ENCODE results near the gene PPY. TPM values are rescaled to one million over a fixed set of nuclear protein-coding genes. Genes with fewer than 3 reads are reported as not detected.

Gene PPY
- total and polyA plus RNA-seq, 7 donors: not detected

DNA sequence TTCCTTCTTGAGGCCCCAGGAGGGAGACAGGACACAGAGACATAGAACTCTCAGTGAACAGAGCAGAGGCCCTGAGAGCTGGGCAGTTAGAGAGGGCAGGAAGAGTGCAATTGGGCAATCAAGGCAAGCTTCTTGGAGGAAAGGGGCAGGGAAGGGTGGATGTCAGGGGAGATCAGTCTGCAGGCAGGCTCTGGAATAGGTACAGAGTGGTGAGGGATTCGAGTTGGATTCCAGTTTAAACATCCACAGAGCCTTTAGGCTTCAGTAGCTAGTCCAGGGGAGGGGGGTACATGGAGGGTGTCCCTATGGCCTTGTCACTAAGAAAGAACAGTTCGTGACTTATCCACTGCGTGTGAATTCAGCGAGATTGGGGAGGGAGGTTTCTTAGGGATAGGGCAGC lies 9.5 kb upstream of the PPY start:
- H3K27ac ChIP-seq: no peak overlapping the region
- no peaks in the 10 kb centered on the region for H3K36me3 ChIP-seq
- peaks cover 0 to 13% (median 10%) of the 10 kb centered on the region in 4 donors for H3K4me1 ChIP-seq
- peaks cover 25 to 80% (median 55%) of the 10 kb centered on the region in 3 donors for H3K27me3 ChIP-seq
- TF ChIP-seq EP300 (IDR thresholded peaks at IDR 0.05): no peak
- TF ChIP-seq POLR2A (IDR thresholded peaks at IDR 0.05): no peak
- TF ChIP-seq, protein P1, sequence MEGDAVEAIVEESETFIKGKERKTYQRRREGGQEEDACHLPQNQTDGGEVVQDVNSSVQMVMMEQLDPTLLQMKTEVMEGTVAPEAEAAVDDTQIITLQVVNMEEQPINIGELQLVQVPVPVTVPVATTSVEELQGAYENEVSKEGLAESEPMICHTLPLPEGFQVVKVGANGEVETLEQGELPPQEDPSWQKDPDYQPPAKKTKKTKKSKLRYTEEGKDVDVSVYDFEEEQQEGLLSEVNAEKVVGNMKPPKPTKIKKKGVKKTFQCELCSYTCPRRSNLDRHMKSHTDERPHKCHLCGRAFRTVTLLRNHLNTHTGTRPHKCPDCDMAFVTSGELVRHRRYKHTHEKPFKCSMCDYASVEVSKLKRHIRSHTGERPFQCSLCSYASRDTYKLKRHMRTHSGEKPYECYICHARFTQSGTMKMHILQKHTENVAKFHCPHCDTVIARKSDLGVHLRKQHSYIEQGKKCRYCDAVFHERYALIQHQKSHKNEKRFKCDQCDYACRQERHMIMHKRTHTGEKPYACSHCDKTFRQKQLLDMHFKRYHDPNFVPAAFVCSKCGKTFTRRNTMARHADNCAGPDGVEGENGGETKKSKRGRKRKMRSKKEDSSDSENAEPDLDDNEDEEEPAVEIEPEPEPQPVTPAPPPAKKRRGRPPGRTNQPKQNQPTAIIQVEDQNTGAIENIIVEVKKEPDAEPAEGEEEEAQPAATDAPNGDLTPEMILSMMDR (IDR thresholded peaks at IDR 0.05): no peak
- TF ChIP-seq POLR2AphosphoS5 (IDR thresholded peaks at IDR 0.05): no peak
- DNase-seq: no peak
- no peaks in the 10 kb centered on the region for H3K9me3 ChIP-seq
- no peak overlapping the region for H3K4me3 ChIP-seq
- WGBS, 2 donors: 66 to 75% methylated on average over 4 of the region's 4 CpGs
- intact Hi-C loops (cut with DNase I): no loop called here

DNA sequence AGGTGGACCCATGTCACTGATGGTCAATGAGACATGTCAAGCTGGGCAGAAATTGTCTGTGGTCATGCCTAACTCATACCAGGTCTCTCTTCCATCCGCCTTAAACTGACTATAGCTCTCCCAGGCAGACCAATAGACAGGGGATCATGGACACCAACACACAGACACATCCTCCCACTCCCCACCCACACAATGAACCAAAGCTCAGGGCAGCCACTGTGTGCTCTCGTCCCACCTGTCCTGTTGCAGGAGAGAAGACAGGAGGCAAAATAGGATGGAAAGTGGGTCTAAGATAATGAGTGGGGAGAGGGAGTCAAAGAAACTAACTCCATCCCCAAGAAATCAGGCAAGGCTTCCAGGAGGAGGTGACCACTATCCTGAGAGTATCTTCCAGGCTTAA lies 8.3 kb upstream of the PPY start:
- TF ChIP-seq POLR2A (IDR thresholded peaks at IDR 0.05) (no peak), EP300 (IDR thresholded peaks at IDR 0.05) (no peak), POLR2AphosphoS5 (IDR thresholded peaks at IDR 0.05) (no peak)
- TF ChIP-seq, protein P1 (IDR thresholded peaks at IDR 0.05): no peak
- H3K4me3 ChIP-seq: no peak overlapping the region
- 92 to 95% methylated on average over 2 of the region's 2 CpGs for WGBS, 2 donors
- H3K27me3 ChIP-seq: peaks cover 25 to 82% (median 55%) of the 10 kb centered on the region in 3 donors
- H3K27ac ChIP-seq: no peak overlapping the region
- DNase-seq: no peak
- no peaks in the 10 kb centered on the region for H3K9me3 ChIP-seq
- peaks cover 0 to 13% (median 10%) of the 10 kb centered on the region in 4 donors for H3K4me1 ChIP-seq
- intact Hi-C loops (cut with DNase I): no loop called here
- H3K36me3 ChIP-seq: no peaks in the 10 kb centered on the region

DNA sequence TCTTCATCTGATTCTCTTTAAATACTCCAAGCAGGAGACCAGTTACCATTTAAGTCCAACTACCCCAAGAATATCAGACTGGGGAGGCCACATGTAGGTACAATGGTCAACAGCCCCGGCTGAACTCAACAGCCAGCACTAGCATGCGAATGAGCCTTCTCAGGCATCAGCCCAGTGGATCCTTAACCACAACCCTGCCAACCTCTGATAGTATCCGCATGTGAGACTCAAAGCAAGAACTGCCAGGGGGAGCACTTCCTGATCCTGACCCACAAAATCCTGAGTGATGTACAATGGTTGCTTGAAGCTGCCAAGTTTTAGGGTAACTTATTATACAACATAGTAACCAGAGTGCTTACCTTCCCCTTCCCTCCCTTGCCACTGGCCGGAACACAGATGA lies 7.5 kb upstream of the PPY start:
- WGBS, 2 donors: 57 to 66% methylated on average over 4 of the region's 4 CpGs

DNA sequence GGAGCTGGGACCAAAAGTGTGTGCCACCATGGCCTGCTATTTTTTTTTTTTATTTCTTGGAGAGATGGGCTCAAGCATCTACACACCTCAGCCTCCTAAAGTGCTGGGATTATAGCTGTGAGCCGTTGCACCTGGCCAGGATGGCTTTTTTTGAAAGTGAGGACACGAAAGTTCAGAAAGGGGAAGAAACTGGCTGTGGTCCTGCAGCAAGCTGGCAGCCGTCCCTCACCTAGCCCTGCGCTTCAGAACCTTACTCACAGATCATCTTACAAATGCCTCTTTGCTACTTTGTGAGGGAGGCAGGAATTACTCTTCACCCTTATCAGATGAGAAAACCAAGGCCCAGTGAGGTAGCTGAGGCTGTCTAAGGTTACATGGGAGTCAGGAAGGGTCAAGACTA lies 4.5 kb upstream of the PPY start:
- 44 to 72% methylated on average over 4 of the region's 4 CpGs for WGBS, 2 donors
- Histone ChIP-seq H3K4me3 (no peak overlapping the region), H3K36me3 (no peaks in the 10 kb centered on the region), H3K27ac (no peak overlapping the region), H3K4me1 (no peaks in the 10 kb centered on the region), H3K9me3 (no peaks in the 10 kb centered on the region), H3K27me3 (peaks cover 7 to 49% (median 21%) of the 10 kb centered on the region in 3 donors)
- no peak for DNase-seq
- intact Hi-C loops (cut with DNase I): loop anchor here (10.0 kb wide), 1 partner anchor 218 kb away; no protein-coding TSS in a partner anchor
- TF ChIP-seq, protein P1 (IDR thresholded peaks at IDR 0.05): no peak
- TF ChIP-seq EP300 (IDR thresholded peaks at IDR 0.05) (no peak), POLR2AphosphoS5 (IDR thresholded peaks at IDR 0.05) (no peak), POLR2A (IDR thresholded peaks at IDR 0.05) (no peak)

More for the DNA sequence above, 7.5 kb upstream of the PPY start:
- H3K4me3 ChIP-seq: no peak overlapping the region
- no peak for TF ChIP-seq EP300 (IDR thresholded peaks at IDR 0.05)
- TF ChIP-seq POLR2A (IDR thresholded peaks at IDR 0.05): no peak
- no peak overlapping the region for H3K27ac ChIP-seq
- H3K27me3 ChIP-seq: peaks cover 25 to 79% (median 51%) of the 10 kb centered on the region in 3 donors
- intact Hi-C loops (cut with DNase I): loop anchor here (10.0 kb wide), 1 partner anchor 215 kb away; no protein-coding TSS in a partner anchor
- no peaks in the 10 kb centered on the region for H3K36me3 ChIP-seq
- DNase-seq: no peak
- no peaks in the 10 kb centered on the region for H3K9me3 ChIP-seq
- peaks cover 0 to 13% (median 10%) of the 10 kb centered on the region in 4 donors for H3K4me1 ChIP-seq

DNA sequence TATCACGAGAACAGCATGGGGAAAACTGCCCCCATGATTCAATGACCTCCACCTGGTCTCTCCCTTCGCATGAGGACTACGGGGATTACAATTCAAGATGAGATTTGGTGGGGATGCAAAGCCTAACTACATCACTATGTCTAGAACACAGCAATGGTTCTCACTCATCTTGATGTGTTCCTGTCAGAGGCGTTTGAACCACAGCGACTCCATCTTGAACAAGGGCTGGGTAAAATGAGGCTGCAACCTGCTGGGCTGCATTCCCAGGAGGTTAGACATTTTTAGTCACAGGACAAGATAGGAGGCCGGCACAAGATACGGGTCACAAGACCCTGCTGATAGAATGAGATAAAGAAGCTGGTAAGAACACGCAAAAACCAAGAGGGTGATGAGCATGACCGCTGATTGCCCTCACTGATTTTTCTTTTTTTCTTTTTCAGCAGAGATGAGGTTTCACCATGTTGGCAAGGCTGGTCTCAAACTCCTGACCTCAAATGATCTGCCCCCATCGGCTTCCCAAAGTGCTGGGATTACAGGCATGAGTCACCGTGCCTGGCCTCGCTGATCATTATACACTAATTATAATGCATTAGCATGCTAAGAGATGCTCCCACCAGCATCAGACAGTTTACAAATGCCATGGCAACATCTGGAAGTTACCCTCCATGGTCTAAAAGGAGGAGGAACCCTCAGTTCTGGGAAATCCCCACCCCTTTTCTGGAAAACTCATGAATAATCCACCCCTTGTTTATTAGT lies 3.0 kb upstream of the PPY start:
- Histone ChIP-seq H3K9me3 (no peaks in the 10 kb centered on the region), H3K27ac (no peak overlapping the region), H3K4me1 (no peaks in the 10 kb centered on the region), H3K27me3 (peaks cover 0 to 34% (median 7%) of the 10 kb centered on the region in 3 donors), H3K4me3 (no peak overlapping the region), H3K36me3 (no peaks in the 10 kb centered on the region)
- 81 to 85% methylated on average over 12 of the region's 12 CpGs for WGBS, 2 donors
- TF ChIP-seq POLR2A (IDR thresholded peaks at IDR 0.05) (no peak), EP300 (IDR thresholded peaks at IDR 0.05) (no peak), POLR2AphosphoS5 (IDR thresholded peaks at IDR 0.05) (no peak)
- TF ChIP-seq, protein P1 (IDR thresholded peaks at IDR 0.05): no peak
- intact Hi-C loops (cut with DNase I): loop anchor here (2.0 to 10.0 kb wide), 3 partner anchors 66 to 220 kb away; no protein-coding TSS in a partner anchor
- no peak for DNase-seq
